GM12878 (cell line): ENCODE measurements around the gene OSMR. TPM values are rescaled to one million over a fixed set of nuclear protein-coding genes. Genes with fewer than 3 reads are reported as not detected.

ENCODE experiments used
- ATAC-seq: fragments of 200-7000 bp; cut with Tn5 transposase; 3 replicates; pipeline ENCODE4 v1.9.1; 2020; ENCODE audit warnings: mild to moderate bottlenecking, moderate library complexity
- BruUV-seq: library from RNA; stranded (reverse); fragments of 400-500 nt; replicated peaks from 2 replicates; lab custom pipeline; 2021; lab: Mats Ljungman, UMichigan
- CTCF ChIA-PET: fragments of 300-600 bp; sonication (Branson Sonifier 250); formaldehyde crosslinking; extraction: SDS; loops from one replicate; lab custom pipeline; 2021; ENCODE audit warnings: inconsistent platforms; lab: Yijun Ruan, JAX
- POLR2A ChIA-PET: fragments of 350-600 bp; formaldehyde crosslinking; extraction: SDS; loops from one replicate; lab custom pipeline; 2021; ENCODE audit warnings: inconsistent platforms; lab: Charles Lee
- RAD21 ChIA-PET: fragments of 300-600 bp; sonication (Branson Sonifier 250); formaldehyde crosslinking; loops from one replicate; lab custom pipeline; 2023; ENCODE audit warnings: antibody characterized with exemption; ENCODE audit not compliant: unreplicated experiment; lab: Charles Lee
- SMC1A ChIA-PET: fragments of 300-600 bp; sonication (Branson Sonifier 250); formaldehyde crosslinking; loops from one replicate; lab custom pipeline; 2023; ENCODE audit not compliant: unreplicated experiment, uncharacterized antibody; lab: Charles Lee
- DNase-seq: peaks from one replicate; pipeline ENCODE4 v3.0.0-alpha.2; 2011; ENCODE audit warnings: low read depth, low spot score
- FAIRE-seq: peaks from 3 replicates; lab custom pipeline; 2011; peaks lifted over from hg19 to GRCh38; lab: Jason Lieb, UNC
- H2AFZ ChIP-seq: 2 replicates; pipeline ENCODE4 v1.6.0; 2011; ENCODE audit warnings: low read depth, low read length, control low read depth; ENCODE audit not compliant: control insufficient read depth
- H3K27ac ChIP-seq: 2 replicates; pipeline ENCODE4 v1.5.1; 2011; ENCODE audit warnings: control low read depth; ENCODE audit not compliant: control insufficient read depth, insufficient read depth
- H3K27me3 ChIP-seq, 2 experiments: replicated peaks in 1 of 2; 2 replicates each; pipeline versions ENCODE4 v1.6.0 to v1.6.1; 2011; ENCODE audit warnings: low read length in 1 of 2; ENCODE audit not compliant: control insufficient read depth in 2 of 2, insufficient read depth in 2 of 2
- H3K36me3 ChIP-seq, 2 experiments: 2 replicates each; pipeline ENCODE4 v1.5.1; 2011; ENCODE audit warnings: low read length in 1 of 2; ENCODE audit not compliant: control insufficient read depth in 2 of 2, insufficient read depth in 2 of 2
- H3K4me1 ChIP-seq: 2 replicates; pipeline ENCODE4 v1.6.1; 2011; ENCODE audit warnings: mild to moderate bottlenecking, low read length, moderate library complexity, mixed read lengths; ENCODE audit not compliant: control insufficient read depth, insufficient read depth
- H3K4me2 ChIP-seq: 2 replicates; pipeline ENCODE4 v1.6.0; 2011; ENCODE audit warnings: control low read depth; ENCODE audit not compliant: control insufficient read depth, insufficient read depth
- H3K4me3 ChIP-seq: fragments of 200-600 bp; sonication (generic); 2 replicates; pipeline ENCODE4 v1.5.1; 2016
- H3K79me2 ChIP-seq: 2 replicates; pipeline ENCODE4 v1.6.0; 2011; ENCODE audit warnings: low read length; ENCODE audit not compliant: control insufficient read depth, insufficient read depth
- H3K9ac ChIP-seq: 2 replicates; pipeline ENCODE4 v1.8.0; 2011; ENCODE audit warnings: low read length, control low read depth, mixed read lengths; ENCODE audit not compliant: control insufficient read depth, insufficient read depth
- H3K9me3 ChIP-seq: replicated peaks from 3 replicates; pipeline ENCODE4 v1.5.1; 2011; ENCODE audit warnings: mild to moderate bottlenecking, low read length; ENCODE audit not compliant: control insufficient read depth, insufficient read depth
- H4K20me1 ChIP-seq: 2 replicates; pipeline ENCODE4 v1.6.0; 2011; ENCODE audit not compliant: control insufficient read depth, insufficient read depth
- E2F8 ChIP-seq: fragments of 450-650 bp; IDR thresholded peaks from 2 replicates; pipeline ENCODE4 v1.6.1; 2018; ENCODE audit warnings: mild to moderate bottlenecking, low read depth, moderate library complexity; ENCODE audit not compliant: partially characterized antibody
- RAD51 ChIP-seq: fragments of 450-650 bp; IDR thresholded peaks from 2 replicates; pipeline ENCODE4 v1.6.1; 2016; ENCODE audit warnings: moderate library complexity, mild to moderate bottlenecking, inconsistent platforms
- RFX5 ChIP-seq: IDR thresholded peaks from 2 replicates; pipeline ENCODE4 v1.6.1; 2011; ENCODE audit warnings: low read depth, low read length, improper control_type of control experiment
- SIN3A ChIP-seq: IDR thresholded peaks from 2 replicates; pipeline ENCODE4 v1.6.1; 2012; ENCODE audit warnings: low read depth, low read length, improper control_type of control experiment
- WGBS: methylation state at CpG from one replicate; pipeline ENCODE4 v1.1.6; 2016; ENCODE audit warnings: low lambda C conversion rate; ENCODE audit not compliant: insufficient replicate concordance, insufficient coverage; ENCODE audit errors: missing lambda C conversion rate; 5-methylcytosine and 5-hydroxymethylcytosine counted together
- in situ Hi-C: fragments of 300-500 bp; cut with MboI; formaldehyde crosslinking; loops from 9 replicates; pipeline ENCODE4 v1.14.3; 2018; ENCODE audit warnings: mixed read lengths
- intact Hi-C: fragments of 100-400 bp; cut with micrococcal nuclease; formaldehyde crosslinking; loops from one replicate; pipeline ENCODE4 v1.14.2; 2022; ENCODE audit not compliant: unreplicated experiment
- polyA plus RNA-seq, 11 experiments: library from polyadenylated mRNA; depleted of rRNA in 4 of 11; unstranded in 6 of 11; stranded (reverse) in 5 of 11; fragments of >200 nt; fragmentation: Nextera tagmentation in 4 of 11; fragmentation: Illumina TruSeq in 1 of 11; extraction: Ambion mirVana in 4 of 11; extraction: Trizol in 1 of 11; gene quantifications; 1 replicate in 1 of 11; 2 replicates in 10 of 11; pipeline versions ENCODE4 v1.2.1 to v1.2.3, GENCODE V29; 2011 to 2016; ENCODE audit warnings: inconsistent platforms in 2 of 11, missing spikeins in 2 of 11, low read depth in 1 of 11
- total RNA-seq, 4 experiments: library from RNA; depleted of rRNA in 3 of 4; stranded (reverse); fragments of >200 nt in 3 of 4; fragmentation: Illumina TruSeq in 1 of 4; extraction: Trizol in 1 of 4; gene quantifications; 2 replicates each; pipeline versions ENCODE4 v1.2.1 to v1.2.3, GENCODE V29; 2013 to 2021
- TF ChIP-seq, protein P1 (sequence below): IDR thresholded peaks from 2 replicates; pipeline ENCODE4 v1.6.1; 2011; ENCODE audit warnings: low read depth, mild to moderate bottlenecking, low read length, moderate library complexity, borderline replicate concordance; ENCODE audit errors: extremely low read depth
- TF ChIP-seq, protein P2 (sequence below): IDR thresholded peaks from 2 replicates; pipeline ENCODE4 v1.6.1; 2012; ENCODE audit warnings: mild to moderate bottlenecking, low read depth, low read length

Gene OSMR
- total and polyA plus RNA-seq, 10 of the 15 experiments (the other 5 are each of a cell fraction or from before 2014, with no cell fraction given) = 0.03 to 0.05 TPM; not detected in 8

DNA sequence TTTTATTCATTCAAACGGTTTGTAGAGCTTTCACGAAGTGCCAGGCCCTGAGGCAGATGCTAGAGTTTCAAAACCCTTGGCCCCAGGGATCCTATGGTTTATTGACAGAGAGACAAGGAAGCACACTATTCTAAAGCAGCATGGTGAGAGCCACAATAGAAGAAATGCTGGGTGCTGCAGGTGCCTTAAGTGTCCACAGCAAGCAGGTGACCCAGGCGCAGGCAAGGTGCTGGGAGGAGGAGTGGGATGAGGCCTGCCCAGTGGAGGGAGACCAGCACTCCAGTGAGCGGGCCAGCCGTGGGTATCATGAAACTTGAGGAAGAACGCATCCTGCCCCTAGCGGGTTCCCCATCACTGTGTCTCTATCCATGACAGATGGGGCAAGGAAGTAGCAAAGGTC lies 71.0 kb downstream of the OSMR start:
- ChIA-PET POLR2A (no interaction called here), SMC1A (no interaction called here), CTCF (no interaction called here), RAD21 (interaction anchor here (0.5 kb wide), 1 partner anchor 98 kb away, joined by 5 read pairs; no protein-coding TSS in a partner anchor)
- Histone ChIP-seq H3K4me1 (no peaks in the 10 kb centered on the region), H3K4me3 (no peak overlapping the region), H4K20me1 (no peaks in the 10 kb centered on the region), H3K27ac (no peak overlapping the region), H3K36me3 (no peaks in the 10 kb centered on the region), H3K27me3 (no peaks in the 10 kb centered on the region), H2AFZ (no peak overlapping the region), H3K79me2 (no peaks in the 10 kb centered on the region), H3K9ac (no peak overlapping the region), H3K4me2 (no peak overlapping the region), H3K9me3 (no peaks in the 10 kb centered on the region)
- intact Hi-C loops = no loop called here
- in situ Hi-C loops = no loop called here
- no peak for FAIRE-seq
- BruUV-seq = no TSS peak
- no peak for DNase-seq
- ATAC-seq = no peak
- 28% methylated on average over 7 of the region's 7 CpGs for WGBS
- TF ChIP-seq E2F8 = no peak
- TF ChIP-seq, protein P1, sequence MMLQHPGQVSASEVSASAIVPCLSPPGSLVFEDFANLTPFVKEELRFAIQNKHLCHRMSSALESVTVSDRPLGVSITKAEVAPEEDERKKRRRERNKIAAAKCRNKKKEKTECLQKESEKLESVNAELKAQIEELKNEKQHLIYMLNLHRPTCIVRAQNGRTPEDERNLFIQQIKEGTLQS = no peak
- TF ChIP-seq, all 136 proteins: peak for 0

DNA sequence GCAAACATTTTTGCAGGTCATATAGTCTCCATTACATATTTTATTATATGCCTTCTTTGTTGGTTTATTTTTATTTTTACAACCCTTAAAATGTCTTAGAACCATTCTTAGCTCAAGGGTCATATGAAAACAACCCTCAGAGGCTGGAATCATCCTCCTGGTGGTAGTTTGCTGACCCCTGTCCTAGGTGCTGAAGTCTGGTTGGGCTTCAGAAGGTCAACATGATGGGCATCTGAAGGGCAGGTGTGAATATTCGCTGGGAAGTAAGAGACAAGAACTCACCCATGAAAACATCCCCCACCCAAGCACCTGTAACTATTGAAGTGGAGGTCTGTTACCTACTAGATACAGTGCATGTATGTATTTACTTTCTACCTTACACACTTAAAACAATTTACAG lies 75.4 kb downstream of the OSMR start:
- no peak overlapping the region for H3K27ac ChIP-seq
- no peaks in the 10 kb centered on the region for H3K36me3 ChIP-seq
- no TSS peak for BruUV-seq
- H2AFZ ChIP-seq = no peak overlapping the region
- H3K9ac ChIP-seq = no peak overlapping the region
- H3K4me1 ChIP-seq = no peaks in the 10 kb centered on the region
- no peaks in the 10 kb centered on the region for H3K9me3 ChIP-seq
- H3K79me2 ChIP-seq = no peaks in the 10 kb centered on the region
- FAIRE-seq (no peak), ATAC-seq (peak; percentile 29; the same call in 1 of the 3 replicates), DNase-seq (no peak)
- ChIA-PET CTCF (interaction anchor here (0.8 to 5.4 kb wide), 13 partner anchors 8 to 539 kb away, joined by 3 to 52 read pairs (median 5); no protein-coding TSS in a partner anchor), SMC1A (interaction anchor here (1.2 to 3.7 kb wide), 4 partner anchors 150 to 479 kb away, joined by 3 to 20 read pairs (median 7); no protein-coding TSS in a partner anchor), RAD21 (interaction anchor here (1.2 to 1.4 kb wide), 2 partner anchors 479 to 501 kb away, joined by 5 to 20 read pairs; no protein-coding TSS in a partner anchor), POLR2A (interaction anchor here (0.5 kb wide), 1 partner anchor 48 kb away, joined by 10 read pairs; no protein-coding TSS in a partner anchor)
- no peak overlapping the region for H3K4me2 ChIP-seq
- H3K27me3 ChIP-seq = no peaks in the 10 kb centered on the region
- intact Hi-C loops = no loop called here
- in situ Hi-C loops = no loop called here
- no peaks in the 10 kb centered on the region for H4K20me1 ChIP-seq
- no peak overlapping the region for H3K4me3 ChIP-seq
- 0% methylated on average over 1 of the region's 1 CpG for WGBS
- TF ChIP-seq, protein P2, sequence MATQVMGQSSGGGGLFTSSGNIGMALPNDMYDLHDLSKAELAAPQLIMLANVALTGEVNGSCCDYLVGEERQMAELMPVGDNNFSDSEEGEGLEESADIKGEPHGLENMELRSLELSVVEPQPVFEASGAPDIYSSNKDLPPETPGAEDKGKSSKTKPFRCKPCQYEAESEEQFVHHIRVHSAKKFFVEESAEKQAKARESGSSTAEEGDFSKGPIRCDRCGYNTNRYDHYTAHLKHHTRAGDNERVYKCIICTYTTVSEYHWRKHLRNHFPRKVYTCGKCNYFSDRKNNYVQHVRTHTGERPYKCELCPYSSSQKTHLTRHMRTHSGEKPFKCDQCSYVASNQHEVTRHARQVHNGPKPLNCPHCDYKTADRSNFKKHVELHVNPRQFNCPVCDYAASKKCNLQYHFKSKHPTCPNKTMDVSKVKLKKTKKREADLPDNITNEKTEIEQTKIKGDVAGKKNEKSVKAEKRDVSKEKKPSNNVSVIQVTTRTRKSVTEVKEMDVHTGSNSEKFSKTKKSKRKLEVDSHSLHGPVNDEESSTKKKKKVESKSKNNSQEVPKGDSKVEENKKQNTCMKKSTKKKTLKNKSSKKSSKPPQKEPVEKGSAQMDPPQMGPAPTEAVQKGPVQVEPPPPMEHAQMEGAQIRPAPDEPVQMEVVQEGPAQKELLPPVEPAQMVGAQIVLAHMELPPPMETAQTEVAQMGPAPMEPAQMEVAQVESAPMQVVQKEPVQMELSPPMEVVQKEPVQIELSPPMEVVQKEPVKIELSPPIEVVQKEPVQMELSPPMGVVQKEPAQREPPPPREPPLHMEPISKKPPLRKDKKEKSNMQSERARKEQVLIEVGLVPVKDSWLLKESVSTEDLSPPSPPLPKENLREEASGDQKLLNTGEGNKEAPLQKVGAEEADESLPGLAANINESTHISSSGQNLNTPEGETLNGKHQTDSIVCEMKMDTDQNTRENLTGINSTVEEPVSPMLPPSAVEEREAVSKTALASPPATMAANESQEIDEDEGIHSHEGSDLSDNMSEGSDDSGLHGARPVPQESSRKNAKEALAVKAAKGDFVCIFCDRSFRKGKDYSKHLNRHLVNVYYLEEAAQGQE = peak; percentile 78
- TF ChIP-seq RAD51 (no peak), SIN3A (no peak), RFX5 (no peak)
